HEK293 (cell line): ENCODE measurements around the gene PWWP2B.

ENCODE experiments used
- ZNF423 ChIP-seq: fragments of 450-650 bp; formaldehyde crosslinking; IDR thresholded peaks from 2 replicates; pipeline ENCODE4 v1.5.1; 2016; ENCODE audit warnings: missing biosample characterization, missing genetic modification characterization
- ZNF544 ChIP-seq: fragments of 450-650 bp; formaldehyde crosslinking; IDR thresholded peaks from 2 replicates; pipeline ENCODE4 v1.5.0; 2017; ENCODE audit warnings: missing biosample characterization, missing genetic modification characterization

- TF ChIP-seq ZNF544 (tag by site-specific recombination) = no peak
- TF ChIP-seq ZNF423 (tag by site-specific recombination) = no peak
These were observed 49.2 kb downstream of the PWWP2B start for GRCh38 chr10:132446195-132446581.
